Smooth muscle cell (in vitro differentiated cells): ENCODE results near the gene ZDHHC24. TPM values are rescaled to one million over a fixed set of nuclear protein-coding genes. Genes with fewer than 3 reads are reported as not detected.

Source experiments
- DNase-seq: peaks from one replicate; lab custom pipeline; 2025; ENCODE audit not compliant: unreplicated experiment; lab: John Stamatoyannopoulos, UW
- H2AFZ ChIP-seq: fragments of 200-600 bp; sonication (generic); 2 replicates; pipeline ENCODE4 v1.6.0; 2016; ENCODE audit warnings: antibody characterized with exemption, low read depth, mild to moderate bottlenecking
- H3F3A ChIP-seq: fragments of 200-600 bp; sonication (generic); 2 replicates; pipeline ENCODE4 v1.6.0; 2017; ENCODE audit warnings: antibody characterized with exemption, low read depth
- H3K27ac ChIP-seq: fragments of 200-600 bp; sonication (generic); 2 replicates; pipeline ENCODE4 v1.5.1; 2016; ENCODE audit warnings: low read depth, mild to moderate bottlenecking
- H3K27me3 ChIP-seq: fragments of 200-600 bp; sonication (generic); 2 replicates; pipeline ENCODE4 v1.6.1; 2016; ENCODE audit warnings: low read depth, mild to moderate bottlenecking
- H3K36me3 ChIP-seq: fragments of 200-600 bp; sonication (generic); 2 replicates; pipeline ENCODE4 v1.5.1; 2016; ENCODE audit warnings: low read depth
- H3K4me1 ChIP-seq: fragments of 200-600 bp; sonication (generic); 2 replicates; pipeline ENCODE4 v1.5.1; 2016; ENCODE audit warnings: low read depth
- H3K4me2 ChIP-seq: fragments of 200-600 bp; sonication (generic); 2 replicates; pipeline ENCODE4 v1.6.0; 2016; ENCODE audit warnings: mild to moderate bottlenecking
- H3K4me3 ChIP-seq: fragments of 200-600 bp; sonication (generic); 2 replicates; pipeline ENCODE4 v1.5.1; 2016; ENCODE audit warnings: mild to moderate bottlenecking
- H3K79me2 ChIP-seq: fragments of 200-600 bp; sonication (generic); 2 replicates; pipeline ENCODE4 v1.6.0; 2016; ENCODE audit warnings: low read depth, mild to moderate bottlenecking
- H3K9ac ChIP-seq: fragments of 200-600 bp; sonication (generic); 2 replicates; pipeline ENCODE4 v1.6.0; 2016; ENCODE audit warnings: low read depth
- H3K9me3 ChIP-seq: fragments of 200-600 bp; sonication (generic); replicated peaks from 2 replicates; pipeline ENCODE4 v1.5.1; 2016; ENCODE audit warnings: low read depth
- H4K20me1 ChIP-seq: fragments of 200-600 bp; sonication (generic); 2 replicates; pipeline ENCODE4 v1.6.0; 2016; ENCODE audit warnings: low read depth
- whole genome bisulfite sequencing: methylation state at CpG from one replicate; pipeline ENCODE4 v1.1.7; 2016; ENCODE audit warnings: low lambda C conversion rate; 5-methylcytosine and 5-hydroxymethylcytosine counted together
- polyA plus RNA-seq: library from polyadenylated mRNA; unstranded; fragments of >200 nt; fragmentation: Nextera tagmentation; extraction: Ambion mirVana; gene quantifications from 2 replicates; pipeline ENCODE4 v1.2.1, GENCODE V29; 2016
- total RNA-seq: library from RNA; depleted of rRNA; stranded (reverse); fragments of >200 nt; gene quantifications from 2 replicates; pipeline ENCODE4 v1.2.3, GENCODE V29; 2014
- TF ChIP-seq, protein P1 (sequence below): fragments of 200-600 bp; sonication (generic); IDR thresholded peaks from 2 replicates; pipeline ENCODE4 v1.5.1; 2017; ENCODE audit warnings: borderline replicate concordance, mild to moderate bottlenecking, antibody characterized with exemption; ENCODE audit not compliant: insufficient read depth, poor library complexity, severe bottlenecking

ZDHHC24 gene
- total and polyA plus RNA-seq, 2 experiments from 2014 or later, result 13.9 to 15.7 TPM

DNA sequence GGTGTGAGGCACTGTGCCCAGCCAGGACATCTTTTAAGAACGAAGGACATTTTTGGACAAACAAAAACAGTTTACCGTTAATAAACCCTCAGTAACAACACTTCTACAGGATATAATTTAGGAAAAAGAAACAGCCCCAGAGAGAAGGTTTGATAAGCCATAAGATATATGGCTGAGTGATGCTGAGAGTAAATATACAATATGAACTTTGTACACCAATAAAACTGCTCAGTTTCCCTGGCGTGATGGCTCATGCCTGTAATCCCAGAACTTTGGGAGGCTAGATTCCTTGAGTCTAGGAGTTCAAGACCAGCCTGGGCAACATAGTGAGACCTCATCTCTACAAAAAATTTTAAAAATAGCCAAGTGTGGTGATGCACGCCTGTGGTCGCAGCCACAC lies 47.3 kb downstream of the ZDHHC24 start:
- TF ChIP-seq, protein P1, sequence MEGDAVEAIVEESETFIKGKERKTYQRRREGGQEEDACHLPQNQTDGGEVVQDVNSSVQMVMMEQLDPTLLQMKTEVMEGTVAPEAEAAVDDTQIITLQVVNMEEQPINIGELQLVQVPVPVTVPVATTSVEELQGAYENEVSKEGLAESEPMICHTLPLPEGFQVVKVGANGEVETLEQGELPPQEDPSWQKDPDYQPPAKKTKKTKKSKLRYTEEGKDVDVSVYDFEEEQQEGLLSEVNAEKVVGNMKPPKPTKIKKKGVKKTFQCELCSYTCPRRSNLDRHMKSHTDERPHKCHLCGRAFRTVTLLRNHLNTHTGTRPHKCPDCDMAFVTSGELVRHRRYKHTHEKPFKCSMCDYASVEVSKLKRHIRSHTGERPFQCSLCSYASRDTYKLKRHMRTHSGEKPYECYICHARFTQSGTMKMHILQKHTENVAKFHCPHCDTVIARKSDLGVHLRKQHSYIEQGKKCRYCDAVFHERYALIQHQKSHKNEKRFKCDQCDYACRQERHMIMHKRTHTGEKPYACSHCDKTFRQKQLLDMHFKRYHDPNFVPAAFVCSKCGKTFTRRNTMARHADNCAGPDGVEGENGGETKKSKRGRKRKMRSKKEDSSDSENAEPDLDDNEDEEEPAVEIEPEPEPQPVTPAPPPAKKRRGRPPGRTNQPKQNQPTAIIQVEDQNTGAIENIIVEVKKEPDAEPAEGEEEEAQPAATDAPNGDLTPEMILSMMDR, result no peak
- Histone ChIP-seq H3K36me3 (peaks cover 5% of the 10 kb centered on the region), H3K4me1 (no peaks in the 10 kb centered on the region), H3F3A (no peaks in the 10 kb centered on the region), H2AFZ (no peak overlapping the region), H4K20me1 (no peaks in the 10 kb centered on the region), H3K9me3 (no peaks in the 10 kb centered on the region), H3K27ac (no peak overlapping the region), H3K4me2 (no peak overlapping the region), H3K79me2 (no peaks in the 10 kb centered on the region), H3K9ac (no peak overlapping the region), H3K4me3 (no peak overlapping the region), H3K27me3 (no peaks in the 10 kb centered on the region)
- no peak for DNase-seq
- 97% methylated on average over 5 of the region's 5 CpGs for WGBS

DNA sequence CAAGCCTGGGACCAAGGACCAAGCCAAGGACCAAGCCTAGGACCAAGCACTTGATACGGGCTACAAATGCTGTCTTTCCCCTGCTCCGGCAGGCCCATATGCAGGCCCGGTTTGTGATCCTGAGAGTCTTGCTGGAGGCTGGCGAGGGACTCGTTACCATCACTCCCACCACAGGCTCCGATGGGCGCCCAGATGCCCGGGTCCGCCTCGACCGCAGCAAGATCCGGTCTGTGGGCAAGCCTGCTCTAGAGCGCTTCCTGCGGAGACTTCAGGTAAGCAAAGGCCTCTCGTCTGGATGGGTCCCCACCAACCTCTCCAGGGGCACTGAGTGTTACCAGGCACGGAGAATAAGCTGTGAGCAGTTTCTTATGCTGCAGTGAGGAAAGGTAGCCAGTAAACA lies 48.6 kb downstream of the ZDHHC24 start:
- Histone ChIP-seq H3K36me3 (peaks cover 5% of the 10 kb centered on the region), H3K4me1 (no peaks in the 10 kb centered on the region), H3K27me3 (no peaks in the 10 kb centered on the region), H3K27ac (no peak overlapping the region), H3K79me2 (no peaks in the 10 kb centered on the region), H3K4me2 (no peak overlapping the region), H2AFZ (no peak overlapping the region), H3F3A (no peaks in the 10 kb centered on the region), H3K9ac (no peak overlapping the region), H3K4me3 (no peak overlapping the region), H3K9me3 (no peaks in the 10 kb centered on the region), H4K20me1 (no peaks in the 10 kb centered on the region)
- WGBS, result 97% methylated on average over 16 of the region's 16 CpGs
- no peak for DNase-seq
- TF ChIP-seq, protein P1, result no peak

DNA sequence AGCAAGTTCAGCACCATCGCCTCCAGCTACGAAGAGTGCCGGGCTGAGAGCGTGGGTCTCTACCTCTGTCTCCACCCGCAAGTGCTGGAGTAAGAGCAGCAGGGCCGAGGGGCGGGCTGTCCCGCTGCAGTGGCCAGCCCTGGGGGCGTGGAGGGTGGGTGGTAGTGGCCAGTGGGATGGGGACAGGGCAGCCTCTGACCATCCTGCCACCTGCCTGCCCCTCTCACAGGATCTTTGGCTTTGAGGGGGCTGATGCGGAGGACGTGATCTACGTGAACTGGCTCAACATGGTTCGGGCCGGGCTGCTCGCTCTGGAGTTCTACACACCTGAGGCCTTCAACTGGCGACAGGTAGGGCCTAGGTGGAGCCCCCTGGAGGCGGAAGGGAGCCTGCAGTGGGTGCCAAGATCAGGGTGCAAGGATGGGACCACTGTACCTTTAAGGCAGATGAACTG lies 50.4 kb downstream of the ZDHHC24 start:
- 95% methylated on average over 16 of the region's 17 CpGs for WGBS
- TF ChIP-seq, protein P1, result peak; percentile 6
- Histone ChIP-seq H3K4me1 (no peaks in the 10 kb centered on the region), H3K4me2 (no peak overlapping the region), H3K9ac (no peak overlapping the region), H3K36me3 (peaks cover 5% of the 10 kb centered on the region), H3K9me3 (no peaks in the 10 kb centered on the region), H3K4me3 (no peak overlapping the region), H3K27me3 (no peaks in the 10 kb centered on the region), H3K79me2 (no peaks in the 10 kb centered on the region), H3K27ac (no peak overlapping the region), H4K20me1 (no peaks in the 10 kb centered on the region), H3F3A (no peaks in the 10 kb centered on the region), H2AFZ (no peak overlapping the region)
- no peak for DNase-seq

DNA sequence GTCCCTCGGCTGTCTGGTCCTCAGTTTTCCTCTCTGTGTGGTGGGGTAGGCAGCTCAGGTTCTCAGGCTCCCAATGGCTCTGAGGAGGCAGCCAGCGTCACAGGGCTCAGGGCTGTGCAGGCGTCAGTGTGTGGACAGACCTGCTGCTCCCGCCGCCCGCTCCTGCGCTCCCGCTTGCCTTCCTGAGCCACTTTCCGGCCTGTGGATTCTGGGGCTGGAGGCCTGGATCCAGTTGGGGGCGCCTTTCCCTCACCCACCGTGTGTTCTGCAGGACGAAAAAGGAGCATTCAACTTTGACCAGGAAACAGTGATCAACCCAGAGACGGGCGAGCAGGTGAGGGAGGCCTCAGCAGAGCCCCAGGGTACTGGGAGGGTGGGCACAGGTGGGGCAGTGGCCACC lies 50.9 kb downstream of the ZDHHC24 start:
- H3K4me3 ChIP-seq, result no peak overlapping the region
- no peaks in the 10 kb centered on the region for H3K4me1 ChIP-seq
- TF ChIP-seq, protein P1, result no peak
- no peak overlapping the region for H3K9ac ChIP-seq
- H3K27me3 ChIP-seq, result no peaks in the 10 kb centered on the region
- H3K9me3 ChIP-seq, result no peaks in the 10 kb centered on the region
- no peak overlapping the region for H3K4me2 ChIP-seq
- H3K79me2 ChIP-seq, result no peaks in the 10 kb centered on the region
- H3K27ac ChIP-seq, result no peak overlapping the region
- H4K20me1 ChIP-seq, result no peaks in the 10 kb centered on the region
- WGBS, result 92% methylated on average over 14 of the region's 14 CpGs
- no peak for DNase-seq
- H2AFZ ChIP-seq, result no peak overlapping the region
- H3F3A ChIP-seq, result no peaks in the 10 kb centered on the region
- H3K36me3 ChIP-seq, result peaks cover 5% of the 10 kb centered on the region
